Mesenchymal stem cell (in vitro differentiated cells and primary cell): Measurements from ENCODE around the gene MOG.

Experiments
- DNase-seq: peaks from one replicate; pipeline ENCODE4 v3.0.0-alpha.2; 2013
- H2AFZ ChIP-seq: one replicate; pipeline ENCODE4 v1.6.1; 2013; ENCODE audit warnings: low read depth, mild to moderate bottlenecking, control low read depth, inconsistent platforms, low read length, moderate library complexity
- H2AK5ac ChIP-seq: 2 replicates; pipeline ENCODE4 v1.6.1; 2013; ENCODE audit warnings: low read length, moderate library complexity, mild to moderate bottlenecking, inconsistent platforms; ENCODE audit not compliant: severe bottlenecking
- H2BK120ac ChIP-seq: one replicate; pipeline ENCODE4 v1.6.1; 2013; ENCODE audit warnings: low read depth, mild to moderate bottlenecking, inconsistent platforms, low read length, moderate library complexity
- H2BK12ac ChIP-seq, 2 experiments: one replicate each; pipeline ENCODE4 v1.6.1; 2013; ENCODE audit warnings: inconsistent platforms in 2 of 2, low read length in 2 of 2, mild to moderate bottlenecking in 2 of 2, moderate library complexity in 2 of 2, control low read depth in 1 of 2
- H2BK15ac ChIP-seq: one replicate; pipeline ENCODE4 v1.6.1; 2013; ENCODE audit warnings: mild to moderate bottlenecking, low read depth, inconsistent platforms; ENCODE audit not compliant: poor library complexity, severe bottlenecking
- H2BK5ac ChIP-seq: 2 replicates; pipeline ENCODE4 v1.6.1; 2013; ENCODE audit warnings: low read depth, mild to moderate bottlenecking, low read length, control low read depth, inconsistent platforms; ENCODE audit not compliant: poor library complexity, severe bottlenecking
- H3K14ac ChIP-seq, 2 experiments: one replicate each; pipeline ENCODE4 v1.6.1; 2013; ENCODE audit warnings: inconsistent platforms in 2 of 2, low read length in 2 of 2, control low read depth in 1 of 2, mild to moderate bottlenecking in 1 of 2, moderate library complexity in 1 of 2
- H3K18ac ChIP-seq, 2 experiments: one replicate each; pipeline ENCODE4 v1.6.1; 2013; ENCODE audit warnings: inconsistent platforms in 2 of 2, low read length in 2 of 2, control low read depth in 1 of 2, low read depth in 1 of 2, mild to moderate bottlenecking in 1 of 2
- H3K23ac ChIP-seq, 2 experiments: one replicate each; pipeline ENCODE4 v1.6.1; 2013; ENCODE audit warnings: inconsistent platforms in 2 of 2, low read length in 2 of 2, mild to moderate bottlenecking in 2 of 2, moderate library complexity in 2 of 2, control low read depth in 1 of 2
- H3K27ac ChIP-seq: 2 replicates; pipeline ENCODE4 v1.5.1; 2013; ENCODE audit warnings: mild to moderate bottlenecking, moderate library complexity, low read length, control low read depth, inconsistent platforms; ENCODE audit not compliant: poor library complexity, severe bottlenecking
- H3K27me3 ChIP-seq, 2 experiments: 2 replicates each; pipeline versions ENCODE4 v1.6.1 to v1.7.0; 2013; ENCODE audit warnings: low read length in 2 of 2, mild to moderate bottlenecking in 2 of 2, moderate library complexity in 2 of 2, control low read depth in 1 of 2, inconsistent platforms in 1 of 2; ENCODE audit not compliant: control insufficient read depth in 1 of 2, insufficient read depth in 1 of 2
- H3K36me3 ChIP-seq, 2 experiments: 2 replicates each; pipeline versions ENCODE4 v1.6.1 to v1.7.0; 2013; ENCODE audit warnings: low read length in 2 of 2, control low read depth in 1 of 2, inconsistent platforms in 1 of 2, low read depth in 1 of 2, mild to moderate bottlenecking in 1 of 2; ENCODE audit not compliant: insufficient read depth in 2 of 2, control insufficient read depth in 1 of 2
- H3K4ac ChIP-seq, 2 experiments: one replicate each; pipeline ENCODE4 v1.6.1; 2013; ENCODE audit warnings: inconsistent platforms in 2 of 2, low read length in 2 of 2, mild to moderate bottlenecking in 2 of 2, moderate library complexity in 2 of 2, control low read depth in 1 of 2, low read depth in 1 of 2
- H3K4me1 ChIP-seq: 2 replicates; pipeline ENCODE4 v1.6.1; 2013; ENCODE audit warnings: low read depth, low read length, control low read depth; ENCODE audit not compliant: control insufficient read depth, insufficient read depth
- H3K4me2 ChIP-seq: 2 replicates; pipeline ENCODE4 v1.6.1; 2013; ENCODE audit warnings: low read length, mild to moderate bottlenecking, inconsistent platforms; ENCODE audit not compliant: poor library complexity, severe bottlenecking
- H3K4me3 ChIP-seq, 2 experiments: 2 replicates each; pipeline versions ENCODE4 v1.5.1 to v1.7.0; 2013; ENCODE audit warnings: low read length in 2 of 2, mild to moderate bottlenecking in 2 of 2, control low read depth in 1 of 2, low read depth in 1 of 2; ENCODE audit not compliant: insufficient read depth in 1 of 2
- H3K79me1 ChIP-seq: replicated peaks from 2 replicates; pipeline ENCODE4 v1.6.1; 2013; ENCODE audit warnings: mild to moderate bottlenecking, control low read depth, low read length, inconsistent platforms; ENCODE audit not compliant: poor library complexity, severe bottlenecking
- H3K9ac ChIP-seq: 2 replicates; pipeline ENCODE4 v1.7.0; 2013; ENCODE audit warnings: mild to moderate bottlenecking, low read length, moderate library complexity
- H3K9me3 ChIP-seq: 2 replicates; pipeline ENCODE4 v1.7.0; 2013; ENCODE audit warnings: mild to moderate bottlenecking, low read length; ENCODE audit not compliant: control insufficient read depth
- H4K8ac ChIP-seq: one replicate; pipeline ENCODE4 v1.6.1; 2013; ENCODE audit warnings: inconsistent platforms, mild to moderate bottlenecking, low read length, moderate library complexity
- H4K91ac ChIP-seq: one replicate; pipeline ENCODE4 v1.6.1; 2013; ENCODE audit warnings: mild to moderate bottlenecking, low read length, inconsistent platforms
- WGBS: methylation state at CpG from one replicate; pipeline ENCODE4 v1.1.7; 2013; ENCODE audit warnings: mixed read lengths; 5-methylcytosine and 5-hydroxymethylcytosine counted together

MOG gene

GRCh38 chr6:29617782-29618554, 38.9 kb upstream of the MOG start:
- H2BK120ac ChIP-seq: no peak overlapping the region

DNA sequence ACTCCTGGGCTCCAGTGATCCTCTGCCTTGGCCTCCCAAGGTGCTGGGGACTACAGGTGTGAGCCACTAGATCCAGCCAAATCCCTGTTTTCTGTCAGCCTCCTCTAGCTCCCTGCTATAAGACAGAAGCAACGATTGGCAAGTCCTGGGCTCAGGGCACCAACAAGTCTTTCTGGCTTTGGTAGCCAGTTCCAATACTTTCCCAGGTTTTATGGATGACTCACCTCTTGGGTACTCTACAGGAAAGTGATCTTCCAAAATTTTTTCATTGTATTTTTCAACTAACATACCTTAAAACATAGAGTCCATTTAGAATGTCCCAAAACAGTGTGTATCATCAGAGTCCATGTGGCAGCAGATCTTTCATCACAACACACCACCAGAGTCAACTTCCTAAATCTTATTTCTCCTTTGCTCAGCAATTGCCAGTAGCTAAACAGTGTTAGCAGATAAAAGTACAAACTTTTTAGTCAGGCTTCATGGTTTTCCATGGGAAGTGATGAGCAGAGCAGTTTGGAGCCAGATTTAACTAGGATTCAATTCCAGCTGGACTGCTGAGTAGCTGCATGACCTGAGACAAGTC, 37.2 kb upstream of the MOG start:
- 92% methylated on average over 1 of the region's 1 CpG for WGBS

More at GRCh38 chr6:29617782-29618554, 38.9 kb upstream of the MOG start:
- peaks cover 46 to 83% of the 10 kb centered on the region in 2 experiments for H3K36me3 ChIP-seq
- H3K4me3 ChIP-seq: no peak overlapping the region
- H3K27me3 ChIP-seq: no peaks in the 10 kb centered on the region
- no peak overlapping the region for H3K4me2 ChIP-seq
- H3K14ac ChIP-seq: no peak overlapping the region
- no peak for DNase-seq
- H3K9ac ChIP-seq: no peak overlapping the region
- H3K4ac ChIP-seq: no peak overlapping the region
- H3K9me3 ChIP-seq: no peaks in the 10 kb centered on the region
- peaks cover 23% of the 10 kb centered on the region for H3K79me1 ChIP-seq
- no peak overlapping the region for H3K23ac ChIP-seq
- H3K27ac ChIP-seq: no peak overlapping the region
- H2BK12ac ChIP-seq: no peak overlapping the region
- H4K8ac ChIP-seq: no peak overlapping the region
- no peak overlapping the region for H2AK5ac ChIP-seq
- H2BK5ac ChIP-seq: no peak overlapping the region
- no peak overlapping the region for H4K91ac ChIP-seq
- H3K4me1 ChIP-seq: peaks cover 1% of the 10 kb centered on the region
- WGBS: 100% methylated on average over 4 of the region's 8 CpGs
- H2AFZ ChIP-seq: no peak overlapping the region
- H2BK15ac ChIP-seq: no peak overlapping the region
- H3K18ac ChIP-seq: no peak overlapping the region

DNA sequence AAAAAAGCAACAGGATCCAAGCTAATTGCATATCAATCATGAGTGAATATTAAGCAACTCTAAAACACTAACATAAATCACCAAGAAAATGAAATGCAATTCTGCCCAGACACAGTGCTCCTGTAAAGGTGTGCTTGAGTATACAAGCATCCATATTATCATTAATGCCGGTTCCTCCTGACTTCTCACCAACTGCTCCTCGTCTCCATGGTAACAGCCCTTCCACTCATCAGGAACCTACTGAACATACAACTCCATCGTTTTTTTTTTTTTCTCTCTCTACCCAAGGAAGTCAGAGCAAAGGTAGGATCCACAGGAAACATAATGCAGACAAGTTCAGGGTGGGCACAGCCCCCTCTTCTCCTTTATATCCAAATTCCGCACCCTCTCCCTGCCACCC, 36.3 kb upstream of the MOG start:
- no peak overlapping the region for H2BK15ac ChIP-seq
- peaks cover 29% of the 10 kb centered on the region for H3K79me1 ChIP-seq
- no peak overlapping the region for H3K4ac ChIP-seq
- H3K23ac ChIP-seq: no peak overlapping the region
- H2BK120ac ChIP-seq: no peak overlapping the region
- no peak overlapping the region for H2BK12ac ChIP-seq
- H3K27ac ChIP-seq: no peak overlapping the region
- H3K27me3 ChIP-seq: no peaks in the 10 kb centered on the region
- no peak overlapping the region for H4K8ac ChIP-seq
- H3K4me3 ChIP-seq: no peak overlapping the region
- H2AK5ac ChIP-seq: no peak overlapping the region
- H3K36me3 ChIP-seq: peaks cover 42 to 76% of the 10 kb centered on the region in 2 experiments
- H2AFZ ChIP-seq: no peak overlapping the region
- H3K4me1 ChIP-seq: peaks cover 9% of the 10 kb centered on the region
- H3K9me3 ChIP-seq: no peaks in the 10 kb centered on the region
- H3K4me2 ChIP-seq: no peak overlapping the region
- no peak overlapping the region for H3K9ac ChIP-seq
- H3K18ac ChIP-seq: no peak overlapping the region
- H4K91ac ChIP-seq: no peak overlapping the region
- no peak overlapping the region for H2BK5ac ChIP-seq
- H3K14ac ChIP-seq: no peak overlapping the region
- no peak for DNase-seq
- WGBS: 97% methylated on average over 4 of the region's 4 CpGs

More for the DNA sequence above, 37.2 kb upstream of the MOG start:
- Histone ChIP-seq H3K79me1 (peaks cover 23% of the 10 kb centered on the region), H4K8ac (no peak overlapping the region), H3K27me3 (no peaks in the 10 kb centered on the region), H2AFZ (no peak overlapping the region), H3K9me3 (no peaks in the 10 kb centered on the region), H3K23ac (no peak overlapping the region), H2BK12ac (no peak overlapping the region), H4K91ac (no peak overlapping the region), H3K4me3 (no peak overlapping the region), H2BK15ac (no peak overlapping the region), H3K9ac (no peak overlapping the region), H3K27ac (no peak overlapping the region), H3K14ac (no peak overlapping the region), H3K4me2 (no peak overlapping the region), H2BK5ac (no peak overlapping the region), H2BK120ac (no peak overlapping the region), H3K36me3 (peaks cover 50 to 79% of the 10 kb centered on the region in 2 experiments), H3K4me1 (peaks cover under 1% of the 10 kb centered on the region), H3K4ac (no peak overlapping the region), H3K18ac (no peak overlapping the region), H2AK5ac (no peak overlapping the region)
- DNase-seq: no peak

- Histone ChIP-seq H2AFZ (no peak overlapping the region), H3K27me3 (no peaks in the 10 kb centered on the region), H3K4me2 (peak overlapping the region; percentile 24), H3K9me3 (no peaks in the 10 kb centered on the region), H4K8ac (no peak overlapping the region), H3K4me3 (no peak overlapping the region), H3K4me1 (peaks cover 22% of the 10 kb centered on the region), H4K91ac (no peak overlapping the region), H3K79me1 (peaks cover 33% of the 10 kb centered on the region), H2BK120ac (no peak overlapping the region), H3K27ac (no peak overlapping the region), H3K36me3 (peaks cover 32 to 48% of the 10 kb centered on the region in 2 experiments), H2BK15ac (no peak overlapping the region), H3K14ac (no peak overlapping the region), H3K9ac (no peak overlapping the region), H2BK5ac (no peak overlapping the region), H3K4ac (no peak overlapping the region), H2BK12ac (no peak overlapping the region), H3K23ac (no peak overlapping the region), H3K18ac (no peak overlapping the region), H2AK5ac (no peak overlapping the region)
- WGBS: 50% methylated on average over 3 of the region's 3 CpGs
- DNase-seq: no peak
Measured at GRCh38 chr6:29624520-29624961, 32.4 kb upstream of the MOG start.
